Measurements from ENCODE around the gene EVI5.

DNA sequence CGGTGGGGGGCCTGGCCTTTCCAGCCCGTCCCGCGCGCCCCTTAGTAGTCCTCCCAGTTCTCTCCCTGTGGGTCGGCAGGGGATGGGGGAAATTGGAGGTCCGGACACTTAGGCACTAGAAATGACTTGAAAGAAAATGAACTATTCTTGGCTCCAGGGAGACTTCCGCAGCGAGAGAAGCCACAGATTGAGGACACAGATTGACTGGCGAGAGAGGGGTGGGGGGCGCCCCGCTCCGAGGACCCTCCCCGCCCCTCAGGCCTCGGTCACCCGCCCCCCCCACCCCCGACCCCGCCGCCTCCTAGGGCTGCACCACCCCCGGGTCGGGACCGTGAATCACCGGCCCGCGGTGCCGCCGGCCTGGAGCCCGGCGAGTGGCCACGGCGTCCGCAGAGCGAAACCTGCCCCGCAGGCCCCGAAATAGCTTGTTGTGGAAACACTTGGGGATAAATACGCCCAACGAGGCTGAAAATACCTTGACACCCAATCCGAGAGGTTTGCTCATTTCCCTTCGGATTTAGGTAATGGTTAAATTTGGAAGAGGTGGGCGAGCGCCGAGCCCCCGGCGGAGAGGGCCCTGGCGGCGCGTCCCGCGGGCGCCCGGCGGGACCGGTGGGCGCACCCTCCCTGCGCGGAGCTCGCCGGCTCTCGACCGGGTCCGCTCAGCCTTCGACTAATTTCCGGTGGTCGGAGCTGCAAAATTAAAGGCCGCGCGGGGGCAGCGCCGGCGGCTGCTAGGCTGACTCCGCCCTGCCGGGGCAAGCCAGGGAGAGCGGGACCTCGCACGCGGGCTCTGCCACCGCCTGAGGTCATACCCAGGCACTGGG lies 298.4 kb downstream of the EVI5 start, which contains the start of gene GFI1:
- TF ChIP-seq, protein P1, sequence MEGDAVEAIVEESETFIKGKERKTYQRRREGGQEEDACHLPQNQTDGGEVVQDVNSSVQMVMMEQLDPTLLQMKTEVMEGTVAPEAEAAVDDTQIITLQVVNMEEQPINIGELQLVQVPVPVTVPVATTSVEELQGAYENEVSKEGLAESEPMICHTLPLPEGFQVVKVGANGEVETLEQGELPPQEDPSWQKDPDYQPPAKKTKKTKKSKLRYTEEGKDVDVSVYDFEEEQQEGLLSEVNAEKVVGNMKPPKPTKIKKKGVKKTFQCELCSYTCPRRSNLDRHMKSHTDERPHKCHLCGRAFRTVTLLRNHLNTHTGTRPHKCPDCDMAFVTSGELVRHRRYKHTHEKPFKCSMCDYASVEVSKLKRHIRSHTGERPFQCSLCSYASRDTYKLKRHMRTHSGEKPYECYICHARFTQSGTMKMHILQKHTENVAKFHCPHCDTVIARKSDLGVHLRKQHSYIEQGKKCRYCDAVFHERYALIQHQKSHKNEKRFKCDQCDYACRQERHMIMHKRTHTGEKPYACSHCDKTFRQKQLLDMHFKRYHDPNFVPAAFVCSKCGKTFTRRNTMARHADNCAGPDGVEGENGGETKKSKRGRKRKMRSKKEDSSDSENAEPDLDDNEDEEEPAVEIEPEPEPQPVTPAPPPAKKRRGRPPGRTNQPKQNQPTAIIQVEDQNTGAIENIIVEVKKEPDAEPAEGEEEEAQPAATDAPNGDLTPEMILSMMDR (IDR thresholded peaks at IDR 0.05) = peak in 1 of 7 experiments; percentile 38
- peak; percentile 59 to 70 (median 67) for TF ChIP-seq POLR2A (IDR thresholded peaks at IDR 0.05)

Measured in body of pancreas (tissue), 4 donors.